ENCODE measurements around the gene CDC27. TPM values are rescaled to one million over a fixed set of nuclear protein-coding genes. Genes with fewer than 3 reads are reported as not detected.
A peak's percentile ranks its signal among the peaks of the same experiment; 100 is the strongest.

Gene CDC27
- total and polyA plus RNA-seq, 2 of the 4 experiments (the other 2 are of a cell fraction) = 47.7 to 190 TPM

- peaks cover 0 to 6% of the 10 kb centered on the region in 2 experiments; a peak in 1 of 4 replicates for H3K79me1 ChIP-seq (ENCODE audit: low read depth in 1 of 2, low read length in 2 of 2)
- ChIA-PET CTCF (no interaction called here), POLR2A (ENCODE audit: unreplicated experiment) (no interaction called here)
- H3K18ac ChIP-seq (ENCODE audit: low read depth, low read length) = peak overlapping the region; percentile 91; the same call in 1 of the 2 replicates
- H3K56ac ChIP-seq (ENCODE audit: extremely low read depth, insufficient read depth, low read length) = peak overlapping the region; percentile 96
- H4K91ac ChIP-seq (ENCODE audit: insufficient read depth, low read depth, low read length) = peak overlapping the region; percentile 98
- WGBS, 2 experiments (ENCODE audit: extremely low coverage in 2 of 2, insufficient read length in 1 of 2) = 0% methylated on average over 1 of the region's 3 CpGs; no CpG with 5 or more reads in 1 of the 2 experiments
- intact Hi-C loops (cut with micrococcal nuclease) = no loop called here
- peak overlapping the region; percentile 94 for H3K27ac ChIP-seq (ENCODE audit: insufficient read depth, low read length)
- peak overlapping the region; percentile 91 for H2BK15ac ChIP-seq (ENCODE audit: low read depth, low read length)
- peak overlapping the region; percentile 94 for H2AK5ac ChIP-seq (ENCODE audit: low read depth, low read length)
- peak overlapping the region; percentile 92 for H2BK5ac ChIP-seq (ENCODE audit: low read depth, low read length, poor library complexity, severe bottlenecking)
- peak; percentile 96 for DNase-seq
- peak overlapping the region; percentile 91 for H3K23ac ChIP-seq (ENCODE audit: low read depth, low read length)
- TF ChIP-seq MXI1 (IDR thresholded peaks at IDR 0.05; ENCODE audit: borderline replicate concordance, low read depth, low read length) (no peak), NFE2L2 (IDR thresholded peaks at IDR 0.05; ENCODE audit: low read depth, low read length) (no peak), SMC3 (IDR thresholded peaks at IDR 0.05; ENCODE audit: low read depth, low read length) (no peak), MAZ (IDR thresholded peaks at IDR 0.05; ENCODE audit: borderline replicate concordance, low read depth, low read length) (no peak), MAFK (IDR thresholded peaks at IDR 0.05; ENCODE audit: low read depth, low read length) (no peak), POLR2A (IDR thresholded peaks at IDR 0.05; ENCODE audit: low read depth, low read length) (no peak), RCOR1 (IDR thresholded peaks at IDR 0.05; ENCODE audit: insufficient replicate concordance, low read length) (no peak)
- H3K9me3 ChIP-seq (ENCODE audit: control insufficient read depth, insufficient read depth, low read length) = no peaks in the 10 kb centered on the region
- peak overlapping the region; percentile 65; the same call in 1 of the 2 replicates for H3K4me2 ChIP-seq (ENCODE audit: low read depth, low read length)
- in situ Hi-C loops (cut with MboI; ENCODE audit: low sequenced_read_pairs) = loop anchor here (10.0 kb wide), 1 partner anchor 389 kb away; no protein-coding TSS in a partner anchor
- BruUV-seq (replicated peaks) = no TSS peak
- dilution Hi-C loops (cut with HindIII; ENCODE audit: low sequenced_read_pairs, unreplicated experiment) = no loop called here
- H4K20me1 ChIP-seq (ENCODE audit: insufficient read depth, low read length) = no peaks in the 10 kb centered on the region
- peaks cover 4% of the 10 kb centered on the region for H3K9me1 ChIP-seq (ENCODE audit: insufficient read depth, low read length)
- H2BK120ac ChIP-seq (ENCODE audit: low read depth, low read length) = peak overlapping the region; percentile 96
- H3K36me3 ChIP-seq (ENCODE audit: control insufficient read depth, insufficient read depth, low read length) = no peaks in the 10 kb centered on the region
- peak overlapping the region; percentile 52; the same call in 1 of the 2 replicates for H3K9ac ChIP-seq (ENCODE audit: low read depth, low read length)
- H4K8ac ChIP-seq (ENCODE audit: low read depth in 2 of 2, low read length in 2 of 2) = peak overlapping the region; percentile 97 to 98
- H3K4me1 ChIP-seq (ENCODE audit: control insufficient read depth, insufficient read depth, low read length) = peaks cover 21% of the 10 kb centered on the region
- H3K4ac ChIP-seq (ENCODE audit: low read depth, low read length) = peak overlapping the region; percentile 96
- no peak overlapping the region for H3K4me3 ChIP-seq (ENCODE audit: insufficient read depth, low read depth, low read length)
- peak overlapping the region; percentile 93 for H3K14ac ChIP-seq (replicated peaks; ENCODE audit: low read depth, low read length)
- peak overlapping the region; percentile 94 for H2BK20ac ChIP-seq (ENCODE audit: low read depth, low read length)
- peak overlapping the region; percentile 89; the same call in 1 of the 2 replicates for H4K5ac ChIP-seq (ENCODE audit: low read depth, low read length)
- H3K27me3 ChIP-seq (ENCODE audit: control insufficient read depth, insufficient read depth, low read length) = no peaks in the 10 kb centered on the region
- peak overlapping the region; percentile 66 for H2AFZ ChIP-seq (replicated peaks; ENCODE audit: low read length, poor library complexity)
- ATAC-seq (ENCODE audit: low read depth) = peak; percentile 60
- peak overlapping the region; percentile 56 for H2AK9ac ChIP-seq (replicated peaks; ENCODE audit: low read depth, low read length, poor library complexity)
Observed at GRCh38 chr17:47225436-47225858, 36.4 kb upstream of the CDC27 start.
